GM12878 (cell line): ENCODE measurements around the gene GID4. TPM values are rescaled to one million over a fixed set of nuclear protein-coding genes. Genes with fewer than 3 reads are reported as not detected.

Experiments
- ATAC-seq: fragments of 200-7000 bp; cut with Tn5 transposase; 3 replicates; pipeline ENCODE4 v1.9.1; 2020; ENCODE audit warnings: mild to moderate bottlenecking, moderate library complexity
- BruUV-seq: library from RNA; stranded (reverse); fragments of 400-500 nt; replicated peaks from 2 replicates; lab custom pipeline; 2021; lab: Mats Ljungman, UMichigan
- CTCF ChIA-PET: fragments of 300-600 bp; sonication (Branson Sonifier 250); formaldehyde crosslinking; extraction: SDS; loops from one replicate; lab custom pipeline; 2021; ENCODE audit warnings: inconsistent platforms; lab: Yijun Ruan, JAX
- POLR2A ChIA-PET: fragments of 350-600 bp; formaldehyde crosslinking; extraction: SDS; loops from one replicate; lab custom pipeline; 2021; ENCODE audit warnings: inconsistent platforms; lab: Charles Lee
- RAD21 ChIA-PET: fragments of 300-600 bp; sonication (Branson Sonifier 250); formaldehyde crosslinking; loops from one replicate; lab custom pipeline; 2023; ENCODE audit warnings: antibody characterized with exemption; ENCODE audit not compliant: unreplicated experiment; lab: Charles Lee
- SMC1A ChIA-PET: fragments of 300-600 bp; sonication (Branson Sonifier 250); formaldehyde crosslinking; loops from one replicate; lab custom pipeline; 2023; ENCODE audit not compliant: unreplicated experiment, uncharacterized antibody; lab: Charles Lee
- DNase-seq: peaks from one replicate; pipeline ENCODE4 v3.0.0-alpha.2; 2011; ENCODE audit warnings: low read depth, low spot score
- FAIRE-seq: peaks from 3 replicates; lab custom pipeline; 2011; peaks lifted over from hg19 to GRCh38; lab: Jason Lieb, UNC
- H2AFZ ChIP-seq: 2 replicates; pipeline ENCODE4 v1.6.0; 2011; ENCODE audit warnings: low read depth, low read length, control low read depth; ENCODE audit not compliant: control insufficient read depth
- H3K27ac ChIP-seq: 2 replicates; pipeline ENCODE4 v1.5.1; 2011; ENCODE audit warnings: control low read depth; ENCODE audit not compliant: control insufficient read depth, insufficient read depth
- H3K27me3 ChIP-seq, 2 experiments: replicated peaks in 1 of 2; 2 replicates each; pipeline versions ENCODE4 v1.6.0 to v1.6.1; 2011; ENCODE audit warnings: low read length in 1 of 2; ENCODE audit not compliant: control insufficient read depth in 2 of 2, insufficient read depth in 2 of 2
- H3K36me3 ChIP-seq, 2 experiments: 2 replicates each; pipeline ENCODE4 v1.5.1; 2011; ENCODE audit warnings: low read length in 1 of 2; ENCODE audit not compliant: control insufficient read depth in 2 of 2, insufficient read depth in 2 of 2
- H3K4me1 ChIP-seq: 2 replicates; pipeline ENCODE4 v1.6.1; 2011; ENCODE audit warnings: mild to moderate bottlenecking, low read length, moderate library complexity, mixed read lengths; ENCODE audit not compliant: control insufficient read depth, insufficient read depth
- H3K4me2 ChIP-seq: 2 replicates; pipeline ENCODE4 v1.6.0; 2011; ENCODE audit warnings: control low read depth; ENCODE audit not compliant: control insufficient read depth, insufficient read depth
- H3K4me3 ChIP-seq: fragments of 200-600 bp; sonication (generic); 2 replicates; pipeline ENCODE4 v1.5.1; 2016
- H3K79me2 ChIP-seq: 2 replicates; pipeline ENCODE4 v1.6.0; 2011; ENCODE audit warnings: low read length; ENCODE audit not compliant: control insufficient read depth, insufficient read depth
- H3K9ac ChIP-seq: 2 replicates; pipeline ENCODE4 v1.8.0; 2011; ENCODE audit warnings: low read length, control low read depth, mixed read lengths; ENCODE audit not compliant: control insufficient read depth, insufficient read depth
- H3K9me3 ChIP-seq: replicated peaks from 3 replicates; pipeline ENCODE4 v1.5.1; 2011; ENCODE audit warnings: mild to moderate bottlenecking, low read length; ENCODE audit not compliant: control insufficient read depth, insufficient read depth
- H4K20me1 ChIP-seq: 2 replicates; pipeline ENCODE4 v1.6.0; 2011; ENCODE audit not compliant: control insufficient read depth, insufficient read depth
- JUND ChIP-seq: IDR thresholded peaks from 2 replicates; pipeline ENCODE4 v1.6.1; 2012; ENCODE audit warnings: low read depth, mild to moderate bottlenecking, low read length, improper control_type of control experiment, moderate library complexity
- LARP7 ChIP-seq: fragments of 450-650 bp; IDR thresholded peaks from 2 replicates; pipeline ENCODE4 v1.6.1; 2017; ENCODE audit warnings: mild to moderate bottlenecking
- NR2C1 ChIP-seq: fragments of 450-650 bp; IDR thresholded peaks from 2 replicates; pipeline ENCODE4 v1.6.1; 2017; ENCODE audit warnings: antibody characterized with exemption, mild to moderate bottlenecking, moderate library complexity
- RAD51 ChIP-seq: fragments of 450-650 bp; IDR thresholded peaks from 2 replicates; pipeline ENCODE4 v1.6.1; 2016; ENCODE audit warnings: moderate library complexity, mild to moderate bottlenecking, inconsistent platforms
- TAF1 ChIP-seq: IDR thresholded peaks from 2 replicates; pipeline ENCODE4 v1.6.1; 2011; ENCODE audit warnings: mild to moderate bottlenecking, low read depth, low read length, borderline replicate concordance
- ZNF207 ChIP-seq: fragments of 450-650 bp; IDR thresholded peaks from 2 replicates; pipeline ENCODE4 v1.6.1; 2014; ENCODE audit warnings: antibody characterized with exemption, mild to moderate bottlenecking, borderline replicate concordance
- WGBS: methylation state at CpG from one replicate; pipeline ENCODE4 v1.1.6; 2016; ENCODE audit warnings: low lambda C conversion rate; ENCODE audit not compliant: insufficient replicate concordance, insufficient coverage; ENCODE audit errors: missing lambda C conversion rate; 5-methylcytosine and 5-hydroxymethylcytosine counted together
- in situ Hi-C: fragments of 300-500 bp; cut with MboI; formaldehyde crosslinking; loops from 9 replicates; pipeline ENCODE4 v1.14.3; 2018; ENCODE audit warnings: mixed read lengths
- intact Hi-C: fragments of 100-400 bp; cut with micrococcal nuclease; formaldehyde crosslinking; loops from one replicate; pipeline ENCODE4 v1.14.2; 2022; ENCODE audit not compliant: unreplicated experiment
- polyA plus RNA-seq, 11 experiments: library from polyadenylated mRNA; depleted of rRNA in 4 of 11; unstranded in 6 of 11; stranded (reverse) in 5 of 11; fragments of >200 nt; fragmentation: Nextera tagmentation in 4 of 11; fragmentation: Illumina TruSeq in 1 of 11; extraction: Ambion mirVana in 4 of 11; extraction: Trizol in 1 of 11; gene quantifications; 1 replicate in 1 of 11; 2 replicates in 10 of 11; pipeline versions ENCODE4 v1.2.1 to v1.2.3, GENCODE V29; 2011 to 2016; ENCODE audit warnings: inconsistent platforms in 2 of 11, missing spikeins in 2 of 11, low read depth in 1 of 11
- total RNA-seq, 4 experiments: library from RNA; depleted of rRNA in 3 of 4; stranded (reverse); fragments of >200 nt in 3 of 4; fragmentation: Illumina TruSeq in 1 of 4; extraction: Trizol in 1 of 4; gene quantifications; 2 replicates each; pipeline versions ENCODE4 v1.2.1 to v1.2.3, GENCODE V29; 2013 to 2021
- TF ChIP-seq, protein P1 (sequence below): fragments of 150-350 bp; IDR thresholded peaks from 2 replicates; pipeline ENCODE4 v1.6.1; 2016; ENCODE audit warnings: low read depth, low read length
- TF ChIP-seq, protein P2 (sequence below): fragments of 450-650 bp; IDR thresholded peaks from 2 replicates; pipeline ENCODE4 v1.6.1; 2017; ENCODE audit warnings: mild to moderate bottlenecking, moderate library complexity

Gene GID4
- total and polyA plus RNA-seq, 10 of the 15 experiments (the other 5 are each of a cell fraction or from before 2014, with no cell fraction given) = 0.93 to 7.3 (median 3.6) TPM

DNA sequence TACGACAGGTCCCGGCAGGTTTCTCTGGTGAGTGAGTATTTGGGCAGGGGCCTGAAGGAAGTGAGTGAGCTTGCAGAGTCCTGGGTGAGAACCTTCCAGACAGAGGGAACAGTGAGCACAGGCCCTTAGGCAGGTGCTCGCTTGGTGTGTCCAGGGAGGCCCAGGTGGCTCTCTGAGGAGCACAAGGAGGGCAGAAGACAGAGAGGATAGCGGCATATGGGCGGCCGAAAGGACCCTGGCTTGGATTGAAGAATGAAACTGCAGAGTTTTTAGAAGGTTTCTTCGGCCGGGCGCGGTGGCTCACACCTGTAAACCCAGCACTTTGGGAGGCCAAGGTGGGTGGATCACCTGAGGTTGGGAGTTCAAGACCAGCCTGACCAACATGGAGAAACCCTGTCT lies 55.2 kb downstream of the GID4 start (continued):
- no peak for TF ChIP-seq LARP7
- TF ChIP-seq, protein P1, sequence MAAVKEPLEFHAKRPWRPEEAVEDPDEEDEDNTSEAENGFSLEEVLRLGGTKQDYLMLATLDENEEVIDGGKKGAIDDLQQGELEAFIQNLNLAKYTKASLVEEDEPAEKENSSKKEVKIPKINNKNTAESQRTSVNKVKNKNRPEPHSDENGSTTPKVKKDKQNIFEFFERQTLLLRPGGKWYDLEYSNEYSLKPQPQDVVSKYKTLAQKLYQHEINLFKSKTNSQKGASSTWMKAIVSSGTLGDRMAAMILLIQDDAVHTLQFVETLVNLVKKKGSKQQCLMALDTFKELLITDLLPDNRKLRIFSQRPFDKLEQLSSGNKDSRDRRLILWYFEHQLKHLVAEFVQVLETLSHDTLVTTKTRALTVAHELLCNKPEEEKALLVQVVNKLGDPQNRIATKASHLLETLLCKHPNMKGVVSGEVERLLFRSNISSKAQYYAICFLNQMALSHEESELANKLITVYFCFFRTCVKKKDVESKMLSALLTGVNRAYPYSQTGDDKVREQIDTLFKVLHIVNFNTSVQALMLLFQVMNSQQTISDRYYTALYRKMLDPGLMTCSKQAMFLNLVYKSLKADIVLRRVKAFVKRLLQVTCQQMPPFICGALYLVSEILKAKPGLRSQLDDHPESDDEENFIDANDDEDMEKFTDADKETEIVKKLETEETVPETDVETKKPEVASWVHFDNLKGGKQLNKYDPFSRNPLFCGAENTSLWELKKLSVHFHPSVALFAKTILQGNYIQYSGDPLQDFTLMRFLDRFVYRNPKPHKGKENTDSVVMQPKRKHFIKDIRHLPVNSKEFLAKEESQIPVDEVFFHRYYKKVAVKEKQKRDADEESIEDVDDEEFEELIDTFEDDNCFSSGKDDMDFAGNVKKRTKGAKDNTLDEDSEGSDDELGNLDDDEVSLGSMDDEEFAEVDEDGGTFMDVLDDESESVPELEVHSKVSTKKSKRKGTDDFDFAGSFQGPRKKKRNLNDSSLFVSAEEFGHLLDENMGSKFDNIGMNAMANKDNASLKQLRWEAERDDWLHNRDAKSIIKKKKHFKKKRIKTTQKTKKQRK = no peak
- TF ChIP-seq, protein P2, sequence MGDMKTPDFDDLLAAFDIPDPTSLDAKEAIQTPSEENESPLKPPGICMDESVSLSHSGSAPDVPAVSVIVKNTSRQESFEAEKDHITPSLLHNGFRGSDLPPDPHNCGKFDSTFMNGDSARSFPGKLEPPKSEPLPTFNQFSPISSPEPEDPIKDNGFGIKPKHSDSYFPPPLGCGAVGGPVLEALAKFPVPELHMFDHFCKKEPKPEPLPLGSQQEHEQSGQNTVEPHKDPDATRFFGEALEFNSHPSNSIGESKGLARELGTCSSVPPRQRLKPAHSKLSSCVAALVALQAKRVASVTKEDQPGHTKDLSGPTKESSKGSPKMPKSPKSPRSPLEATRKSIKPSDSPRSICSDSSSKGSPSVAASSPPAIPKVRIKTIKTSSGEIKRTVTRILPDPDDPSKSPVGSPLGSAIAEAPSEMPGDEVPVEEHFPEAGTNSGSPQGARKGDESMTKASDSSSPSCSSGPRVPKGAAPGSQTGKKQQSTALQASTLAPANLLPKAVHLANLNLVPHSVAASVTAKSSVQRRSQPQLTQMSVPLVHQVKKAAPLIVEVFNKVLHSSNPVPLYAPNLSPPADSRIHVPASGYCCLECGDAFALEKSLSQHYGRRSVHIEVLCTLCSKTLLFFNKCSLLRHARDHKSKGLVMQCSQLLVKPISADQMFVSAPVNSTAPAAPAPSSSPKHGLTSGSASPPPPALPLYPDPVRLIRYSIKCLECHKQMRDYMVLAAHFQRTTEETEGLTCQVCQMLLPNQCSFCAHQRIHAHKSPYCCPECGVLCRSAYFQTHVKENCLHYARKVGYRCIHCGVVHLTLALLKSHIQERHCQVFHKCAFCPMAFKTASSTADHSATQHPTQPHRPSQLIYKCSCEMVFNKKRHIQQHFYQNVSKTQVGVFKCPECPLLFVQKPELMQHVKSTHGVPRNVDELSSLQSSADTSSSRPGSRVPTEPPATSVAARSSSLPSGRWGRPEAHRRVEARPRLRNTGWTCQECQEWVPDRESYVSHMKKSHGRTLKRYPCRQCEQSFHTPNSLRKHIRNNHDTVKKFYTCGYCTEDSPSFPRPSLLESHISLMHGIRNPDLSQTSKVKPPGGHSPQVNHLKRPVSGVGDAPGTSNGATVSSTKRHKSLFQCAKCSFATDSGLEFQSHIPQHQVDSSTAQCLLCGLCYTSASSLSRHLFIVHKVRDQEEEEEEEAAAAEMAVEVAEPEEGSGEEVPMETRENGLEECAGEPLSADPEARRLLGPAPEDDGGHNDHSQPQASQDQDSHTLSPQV = no peak

DNA sequence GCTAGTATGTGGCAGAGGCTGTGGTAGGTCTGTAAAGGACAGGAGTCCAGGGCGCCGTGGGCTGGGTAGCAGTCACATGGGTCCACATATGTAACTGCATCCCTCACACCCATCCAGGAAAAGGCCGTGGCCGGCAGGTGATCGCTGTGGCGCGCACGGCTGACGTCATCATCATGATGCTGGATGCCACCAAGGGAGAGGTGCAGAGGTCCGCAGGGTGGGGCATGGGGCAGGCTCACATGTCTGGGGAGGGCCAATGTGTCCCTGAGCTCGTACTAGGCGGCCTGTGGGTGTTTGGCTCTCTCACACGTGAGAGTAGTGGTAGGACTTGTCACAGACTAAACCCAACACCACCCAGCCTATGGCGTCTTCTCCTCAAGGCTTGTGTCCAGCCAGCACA lies 60.3 kb downstream of the GID4 start:
- no TSS peak for BruUV-seq
- WGBS = 93% methylated on average over 14 of the region's 14 CpGs
- ChIA-PET CTCF (no interaction called here), SMC1A (no interaction called here), RAD21 (no interaction called here), POLR2A (no interaction called here)
- Histone ChIP-seq H3K27me3 (no peaks in the 10 kb centered on the region), H3K9me3 (no peaks in the 10 kb centered on the region), H2AFZ (no peak overlapping the region), H3K4me2 (no peak overlapping the region), H3K4me3 (no peak overlapping the region), H3K4me1 (no peaks in the 10 kb centered on the region), H3K9ac (no peak overlapping the region), H4K20me1 (no peaks in the 10 kb centered on the region), H3K79me2 (no peaks in the 10 kb centered on the region), H3K36me3 (peaks cover 11 to 15% of the 10 kb centered on the region in 2 experiments), H3K27ac (no peak overlapping the region)
- DNase-seq = no peak
- TF ChIP-seq ZNF207 = no peak
- TF ChIP-seq NR2C1 = no peak
- no peak for TF ChIP-seq JUND
- TF ChIP-seq TAF1 = no peak
- TF ChIP-seq RAD51 = no peak
- intact Hi-C loops (no loop called here), in situ Hi-C loops (no loop called here)
- no peak for FAIRE-seq
- no peak for ATAC-seq
